Astrocyte (in vitro differentiated cells and primary cell): ENCODE data around the gene BICC1. TPM values are rescaled to one million over a fixed set of nuclear protein-coding genes. Genes with fewer than 3 reads are reported as not detected.

Experiments used
- DNase-seq: peaks from one replicate; pipeline ENCODE4 v3.0.0-alpha.2; 2010; ENCODE audit warnings: low read depth
- FAIRE-seq: peaks from 2 replicates; lab custom pipeline; 2011; peaks lifted over from hg19 to GRCh38; lab: Jason Lieb, UNC
- H2AFZ ChIP-seq: 2 replicates; pipeline ENCODE4 v1.6.0; 2012; ENCODE audit warnings: low read depth, low read length, inconsistent platforms
- H3K27ac ChIP-seq: 2 replicates; pipeline ENCODE4 v1.5.1; 2011; ENCODE audit warnings: low read depth, low read length, inconsistent platforms
- H3K27me3 ChIP-seq: 2 replicates; pipeline ENCODE4 v1.6.0; 2011; ENCODE audit warnings: low read length, inconsistent platforms; ENCODE audit not compliant: insufficient read depth
- H3K36me3 ChIP-seq: 2 replicates; pipeline ENCODE4 v1.5.1; 2011; ENCODE audit warnings: low read length, inconsistent platforms; ENCODE audit not compliant: insufficient read depth
- H3K4me1 ChIP-seq: 2 replicates; pipeline ENCODE4 v1.5.1; 2011; ENCODE audit warnings: low read length, inconsistent platforms; ENCODE audit not compliant: insufficient read depth
- H3K4me2 ChIP-seq: 2 replicates; pipeline ENCODE4 v1.6.0; 2012; ENCODE audit warnings: low read length, inconsistent platforms
- H3K4me3 ChIP-seq: 2 replicates; pipeline ENCODE4 v1.5.1; 2011; ENCODE audit warnings: low read depth, mild to moderate bottlenecking, low read length, inconsistent platforms; ENCODE audit not compliant: insufficient read depth
- H3K79me2 ChIP-seq: 2 replicates; pipeline ENCODE4 v1.6.0; 2012; ENCODE audit warnings: mild to moderate bottlenecking, low read length, inconsistent platforms; ENCODE audit not compliant: insufficient read depth
- H3K9ac ChIP-seq: 2 replicates; pipeline ENCODE4 v1.6.0; 2012; ENCODE audit warnings: mild to moderate bottlenecking, low read length, inconsistent platforms
- H3K9me3 ChIP-seq: 2 replicates; pipeline ENCODE4 v1.5.1; 2012; ENCODE audit warnings: low read depth, mild to moderate bottlenecking, low read length, inconsistent platforms; ENCODE audit not compliant: insufficient read depth
- H4K20me1 ChIP-seq: 2 replicates; pipeline ENCODE4 v1.6.0; 2012; ENCODE audit warnings: low read length, inconsistent platforms; ENCODE audit not compliant: insufficient read depth
- H3K27ac Mint-ChIP-seq: one replicate; pipeline ENCODE4 v1.8.0; 2021; ENCODE audit warnings: mild to moderate bottlenecking, mixed read lengths; ENCODE audit not compliant: unreplicated experiment
- H3K27me3 Mint-ChIP-seq: one replicate; pipeline ENCODE4 v1.8.0; 2021; ENCODE audit warnings: low read depth, mixed read lengths; ENCODE audit not compliant: unreplicated experiment
- H3K36me3 Mint-ChIP-seq: one replicate; pipeline ENCODE4 v1.8.0; 2021; ENCODE audit warnings: low read depth, mixed read lengths; ENCODE audit not compliant: unreplicated experiment
- H3K4me1 Mint-ChIP-seq: one replicate; pipeline ENCODE4 v1.8.0; 2021; ENCODE audit warnings: low read depth, mixed read lengths; ENCODE audit not compliant: unreplicated experiment
- H3K4me3 Mint-ChIP-seq: one replicate; pipeline ENCODE4 v1.8.0; 2021; ENCODE audit warnings: mild to moderate bottlenecking, moderate library complexity, mixed read lengths; ENCODE audit not compliant: unreplicated experiment
- H3K9me3 Mint-ChIP-seq: one replicate; pipeline ENCODE4 v1.8.0; 2021; ENCODE audit warnings: mild to moderate bottlenecking, mixed read lengths; ENCODE audit not compliant: unreplicated experiment
- EZH2 ChIP-seq: IDR thresholded peaks from 2 replicates; pipeline ENCODE4 v1.6.1; 2012; ENCODE audit warnings: mild to moderate bottlenecking, low read length, inconsistent platforms; ENCODE audit not compliant: insufficient read depth
- total RNA-seq: library from RNA; stranded (reverse); gene quantifications from 2 replicates; pipeline ENCODE4 v1.2.1, GENCODE V29; 2021
- TF ChIP-seq, protein P1 (sequence below): IDR thresholded peaks from 2 replicates; pipeline ENCODE4 v1.5.1; 2011; ENCODE audit warnings: low read depth, mild to moderate bottlenecking, inconsistent platforms, low read length, moderate library complexity; ENCODE audit not compliant: insufficient read depth

BICC1 gene
- total RNA-seq, 1 donor from 2014 or later = 23.0 TPM

DNA sequence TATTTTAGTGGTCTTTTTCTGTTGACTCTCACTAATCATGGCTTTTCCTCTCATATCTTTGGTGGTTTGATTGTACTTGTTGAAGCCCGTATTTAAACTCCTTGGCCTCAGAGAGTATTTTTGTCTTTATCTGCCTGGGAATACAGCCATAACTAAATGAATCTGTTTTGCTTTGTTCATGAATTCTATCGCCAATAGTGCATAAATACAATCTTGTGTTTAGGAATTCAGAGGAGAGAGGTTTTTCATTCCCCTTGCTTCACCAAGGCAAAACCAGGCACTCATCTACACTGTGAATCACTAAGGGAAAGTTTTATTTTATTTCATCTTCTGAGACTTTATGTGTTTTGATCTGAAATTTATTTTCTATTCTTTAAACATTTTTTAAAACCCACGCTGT lies 152.7 kb downstream of the BICC1 start:
- H3K4me1 ChIP-seq = peaks cover 23% of the 10 kb centered on the region
- no peaks in the 10 kb centered on the region for H3K36me3 ChIP-seq
- H4K20me1 ChIP-seq = no peaks in the 10 kb centered on the region
- no peak overlapping the region for H3K4me3 ChIP-seq
- Mint-ChIP-seq H3K4me1 (peaks cover 20% of the 10 kb centered on the region), H3K27me3 (no peaks in the 10 kb centered on the region), H3K36me3 (peaks cover 5% of the 10 kb centered on the region), H3K4me3 (no peak overlapping the region), H3K9me3 (peaks cover 8% of the 10 kb centered on the region), H3K27ac (no peak overlapping the region)
- no peak overlapping the region for H3K9ac ChIP-seq
- H2AFZ ChIP-seq = no peak overlapping the region
- TF ChIP-seq, protein P1, sequence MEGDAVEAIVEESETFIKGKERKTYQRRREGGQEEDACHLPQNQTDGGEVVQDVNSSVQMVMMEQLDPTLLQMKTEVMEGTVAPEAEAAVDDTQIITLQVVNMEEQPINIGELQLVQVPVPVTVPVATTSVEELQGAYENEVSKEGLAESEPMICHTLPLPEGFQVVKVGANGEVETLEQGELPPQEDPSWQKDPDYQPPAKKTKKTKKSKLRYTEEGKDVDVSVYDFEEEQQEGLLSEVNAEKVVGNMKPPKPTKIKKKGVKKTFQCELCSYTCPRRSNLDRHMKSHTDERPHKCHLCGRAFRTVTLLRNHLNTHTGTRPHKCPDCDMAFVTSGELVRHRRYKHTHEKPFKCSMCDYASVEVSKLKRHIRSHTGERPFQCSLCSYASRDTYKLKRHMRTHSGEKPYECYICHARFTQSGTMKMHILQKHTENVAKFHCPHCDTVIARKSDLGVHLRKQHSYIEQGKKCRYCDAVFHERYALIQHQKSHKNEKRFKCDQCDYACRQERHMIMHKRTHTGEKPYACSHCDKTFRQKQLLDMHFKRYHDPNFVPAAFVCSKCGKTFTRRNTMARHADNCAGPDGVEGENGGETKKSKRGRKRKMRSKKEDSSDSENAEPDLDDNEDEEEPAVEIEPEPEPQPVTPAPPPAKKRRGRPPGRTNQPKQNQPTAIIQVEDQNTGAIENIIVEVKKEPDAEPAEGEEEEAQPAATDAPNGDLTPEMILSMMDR = no peak
- no peak for TF ChIP-seq EZH2
- DNase-seq = peak; percentile 38
- H3K9me3 ChIP-seq = no peaks in the 10 kb centered on the region
- no peaks in the 10 kb centered on the region for H3K27me3 ChIP-seq
- H3K79me2 ChIP-seq = peaks cover 40% of the 10 kb centered on the region
- no peak for FAIRE-seq
- no peak overlapping the region for H3K27ac ChIP-seq
- peak overlapping the region; percentile 56 for H3K4me2 ChIP-seq

DNA sequence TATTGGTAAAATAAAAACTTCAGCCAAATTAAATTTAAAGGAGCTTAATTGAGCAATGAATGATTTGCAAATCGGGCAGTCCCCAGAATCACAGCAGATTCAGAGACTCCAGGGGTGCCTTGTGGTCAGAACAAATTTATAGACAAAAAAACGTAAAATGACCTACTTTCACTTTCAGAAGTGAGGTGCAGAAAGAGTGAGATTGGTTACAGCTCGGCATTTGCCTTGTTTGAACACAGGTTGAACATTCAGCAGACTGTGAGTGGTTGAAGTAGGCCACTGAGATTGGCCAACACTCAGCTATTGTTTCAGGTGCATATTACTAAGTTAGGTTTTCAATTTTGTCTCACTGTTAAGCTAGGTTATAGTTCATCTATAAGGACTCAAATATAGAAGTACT lies 153.4 kb downstream of the BICC1 start:
- Mint-ChIP-seq H3K27ac (no peak overlapping the region), H3K4me1 (peaks cover 15% of the 10 kb centered on the region), H3K4me3 (no peak overlapping the region), H3K27me3 (no peaks in the 10 kb centered on the region), H3K9me3 (peaks cover 8% of the 10 kb centered on the region), H3K36me3 (peaks cover 5% of the 10 kb centered on the region)
- TF ChIP-seq, protein P1 = no peak
- no peak for FAIRE-seq
- Histone ChIP-seq H3K4me2 (peak overlapping the region; percentile 56), H3K9me3 (no peaks in the 10 kb centered on the region), H2AFZ (no peak overlapping the region), H4K20me1 (peaks cover 1% of the 10 kb centered on the region), H3K36me3 (no peaks in the 10 kb centered on the region), H3K79me2 (peaks cover 43% of the 10 kb centered on the region), H3K27ac (no peak overlapping the region), H3K4me3 (peak overlapping the region; percentile 10), H3K4me1 (peaks cover 17% of the 10 kb centered on the region), H3K9ac (peak overlapping the region; percentile 8), H3K27me3 (no peaks in the 10 kb centered on the region)
- DNase-seq = peak; percentile 41

DNA sequence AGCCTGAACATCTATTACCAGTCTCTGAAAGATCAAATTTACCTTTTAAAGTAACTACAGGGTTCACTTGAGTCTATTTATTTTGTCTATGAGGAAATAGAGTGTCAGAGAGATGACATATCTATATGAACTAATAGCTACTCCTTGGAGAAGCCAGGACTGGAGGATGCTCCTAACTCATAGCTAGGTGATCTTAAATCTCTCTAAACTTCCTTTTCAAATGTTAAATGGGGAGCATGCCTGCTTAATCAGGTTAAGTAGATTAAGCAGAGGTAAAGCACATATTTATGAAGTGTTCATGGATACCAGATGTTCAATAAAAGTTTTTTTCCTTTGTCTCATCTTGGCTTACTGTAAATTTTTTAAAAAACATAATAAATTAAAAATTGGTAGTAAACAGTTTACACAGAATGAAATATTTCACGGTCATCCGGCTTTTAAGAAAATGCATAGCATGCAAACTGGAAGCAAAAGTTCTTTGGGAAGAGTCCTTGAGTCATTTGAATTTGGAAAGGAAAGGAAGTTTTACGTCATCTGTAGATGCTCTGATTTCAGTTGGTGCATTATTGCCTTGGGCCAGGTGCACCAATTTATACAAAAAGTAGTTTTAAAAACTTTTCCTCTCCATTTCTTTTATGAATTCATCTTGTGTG lies 155.1 kb downstream of the BICC1 start:
- H3K4me1 ChIP-seq = peaks cover under 1% of the 10 kb centered on the region
- H3K79me2 ChIP-seq = peaks cover 61% of the 10 kb centered on the region
- no peak overlapping the region for H2AFZ ChIP-seq
- no peaks in the 10 kb centered on the region for H3K36me3 ChIP-seq
- H3K9me3 ChIP-seq = no peaks in the 10 kb centered on the region
- Mint-ChIP-seq H3K27ac (no peak overlapping the region), H3K9me3 (peaks cover 8% of the 10 kb centered on the region), H3K4me1 (peaks cover 2% of the 10 kb centered on the region), H3K36me3 (peaks cover 5% of the 10 kb centered on the region), H3K27me3 (no peaks in the 10 kb centered on the region), H3K4me3 (no peak overlapping the region)
- H3K4me3 ChIP-seq = no peak overlapping the region
- no peak overlapping the region for H3K4me2 ChIP-seq
- H3K27me3 ChIP-seq = no peaks in the 10 kb centered on the region
- peaks cover 6% of the 10 kb centered on the region for H4K20me1 ChIP-seq
- TF ChIP-seq, protein P1 = no peak
- no peak for TF ChIP-seq EZH2
- H3K27ac ChIP-seq = no peak overlapping the region
- DNase-seq (no peak), FAIRE-seq (no peak)
- no peak overlapping the region for H3K9ac ChIP-seq
